Measurements from ENCODE around the gene AZU1. TPM values are rescaled to one million over a fixed set of nuclear protein-coding genes. Genes with fewer than 3 reads are reported as not detected.
A peak's percentile ranks its signal among the peaks of the same experiment; 100 is the strongest.

Gene AZU1
- total and polyA plus RNA-seq, 2 of the 8 experiments (the other 6 are each of a cell fraction or from before 2014, with no cell fraction given), result 0.80 to 1.3 TPM

- TF ChIP-seq POLR2AphosphoS5 (IDR thresholded peaks at IDR 0.05; ENCODE audit: low read depth, low read length), result peak; percentile 49; the same call in 1 of the 2 replicates
- TF ChIP-seq MAFK (IDR thresholded peaks at IDR 0.05; ENCODE audit: low read depth, low read length), result no peak
- TF ChIP-seq HDAC6 (IDR thresholded peaks at IDR 0.05; ENCODE audit: low read depth, low read length), result no peak
- no peak for TF ChIP-seq ATF3 (IDR thresholded peaks at IDR 0.05; ENCODE audit: insufficient read depth, low read depth, low read length)
- TF ChIP-seq KDM4A (IDR thresholded peaks at IDR 0.05; ENCODE audit: low read depth, low read length, severe bottlenecking), result no peak
- TF ChIP-seq YY1 (IDR thresholded peaks at IDR 0.05; ENCODE audit: low read depth, low read length), result no peak
- no peak for TF ChIP-seq ATF2 (IDR thresholded peaks at IDR 0.05; ENCODE audit: low read length)
- no peak for TF ChIP-seq JUND (IDR thresholded peaks at IDR 0.05; ENCODE audit: low read length)
- peak; percentile 58 for TF ChIP-seq E2F6 (IDR thresholded peaks at IDR 0.05)
- peak; percentile 27; the same call in 1 of the 2 replicates for TF ChIP-seq CREB1 (IDR thresholded peaks at IDR 0.05)
- no peak for TF ChIP-seq POU5F1 (IDR thresholded peaks at IDR 0.05; ENCODE audit: low read depth, low read length)
- no peak for TF ChIP-seq SAP30 (IDR thresholded peaks at IDR 0.05; ENCODE audit: insufficient read depth, insufficient replicate concordance, low read length)
- no peak for TF ChIP-seq JUN (IDR thresholded peaks at IDR 0.05; ENCODE audit: low read depth, low read length)
- TF ChIP-seq TCF12 (IDR thresholded peaks at IDR 0.05; ENCODE audit: low read depth, low read length), result no peak
- peak; percentile 23 to 44; a peak in 2 of 3 replicates for TF ChIP-seq POLR2A (IDR thresholded peaks at IDR 0.05; ENCODE audit: control extremely low read depth in 1 of 2, low read depth in 2 of 2, low read length in 2 of 2)
- no peak for TF ChIP-seq RNF2 (IDR thresholded peaks at IDR 0.05; ENCODE audit: borderline replicate concordance, low read depth, low read length, missing control alignments, poor library complexity, severe bottlenecking)
- no peak for TF ChIP-seq CHD2 (IDR thresholded peaks at IDR 0.05; ENCODE audit: low read length)
- TF ChIP-seq SIRT6 (IDR thresholded peaks at IDR 0.05; ENCODE audit: low read length), result no peak
- peak in 1 of 2 experiments; percentile 59; a peak in 1 of 3 replicates for TF ChIP-seq EP300 (IDR thresholded peaks at IDR 0.05; ENCODE audit: borderline replicate concordance in 1 of 2, low read depth in 2 of 2, low read length in 2 of 2)
- TF ChIP-seq SP1 (IDR thresholded peaks at IDR 0.05; ENCODE audit: low read depth, low read length), result no peak
- peak; percentile 77 for TF ChIP-seq NRF1 (IDR thresholded peaks at IDR 0.05; ENCODE audit: low read depth, low read length)
- no peak for TF ChIP-seq SIX5 (IDR thresholded peaks at IDR 0.05; ENCODE audit: low read depth, low read length)
Measured at GRCh38 chr19:797528-798414, 29.9 kb upstream of the AZU1 start (continued).
